Measurements from ENCODE around the gene CFB. TPM values are rescaled to one million over a fixed set of nuclear protein-coding genes. Genes with fewer than 3 reads are reported as not detected.
"Not testable (repeated sequence)": the region's sequence is repeated elsewhere in the genome, so short reads cannot be mapped to it uniquely, and the experiment has no call there.

CFB gene
- total RNA-seq, 1 donor from 2014 or later, result not detected

DNA sequence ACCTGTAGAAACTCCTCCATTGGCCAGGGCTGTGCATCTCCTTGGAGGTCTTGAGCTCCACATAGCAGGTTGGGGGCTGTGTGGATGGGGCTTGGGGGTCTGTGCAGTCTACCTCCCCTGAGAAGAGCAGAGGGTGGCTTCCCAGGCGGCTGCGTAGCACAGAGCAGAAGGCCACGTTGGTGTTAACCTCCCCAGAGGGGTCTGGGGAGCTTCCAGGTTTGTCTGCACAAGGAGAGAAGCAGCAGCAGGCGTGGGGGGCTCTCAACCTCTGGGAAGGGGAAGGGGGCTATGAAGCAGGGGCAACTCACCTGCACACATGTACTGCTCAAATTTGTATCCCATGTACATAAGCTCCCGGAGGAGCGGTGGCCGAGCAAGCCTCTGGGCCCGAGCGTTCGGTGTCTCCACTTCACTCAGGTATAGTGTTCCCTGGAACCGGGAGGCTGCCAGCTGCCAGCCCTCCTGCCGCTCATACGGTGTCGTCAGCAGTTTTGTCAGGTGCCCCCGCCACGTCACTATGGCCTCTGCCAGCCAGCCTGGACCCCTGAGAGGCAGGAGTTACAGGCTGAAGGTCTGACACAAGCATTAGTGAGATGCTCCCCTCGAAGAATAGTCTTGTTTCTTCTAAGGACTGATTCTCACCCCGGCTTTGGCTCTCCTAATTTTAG lies 24.8 kb downstream of the CFB start:
- peaks cover 56% of the 10 kb centered on the region for H3K36me3 Mint-ChIP-seq (ENCODE audit: low read depth)
- peaks cover 39% of the 10 kb centered on the region for H3K4me1 Mint-ChIP-seq
- no peaks in the 10 kb centered on the region for H3K27me3 Mint-ChIP-seq
- ATAC-seq (ENCODE audit: low read depth) (no peak), DNase-seq (no peak)
- intact Hi-C loops (cut with micrococcal nuclease), result loop anchor here (10.0 kb wide), 1 partner anchor 1234 kb away; the partner anchor contains the start of genes HSD17B8, RING1, RXRB and SLC39A7
- H3K27ac Mint-ChIP-seq, result peak overlapping the region; percentile 100
- no peaks in the 10 kb centered on the region for H3K9me3 Mint-ChIP-seq
- ChIA-PET CTCF (no interaction called here), POLR2A (interaction anchor here (0.6 to 5.2 kb wide), 6 partner anchors 9 to 232 kb away, joined by 3 to 113 read pairs (median 5); partner anchors contain the start of genes FKBPL, NELFE and SKIC2)
- TF ChIP-seq, protein P1, sequence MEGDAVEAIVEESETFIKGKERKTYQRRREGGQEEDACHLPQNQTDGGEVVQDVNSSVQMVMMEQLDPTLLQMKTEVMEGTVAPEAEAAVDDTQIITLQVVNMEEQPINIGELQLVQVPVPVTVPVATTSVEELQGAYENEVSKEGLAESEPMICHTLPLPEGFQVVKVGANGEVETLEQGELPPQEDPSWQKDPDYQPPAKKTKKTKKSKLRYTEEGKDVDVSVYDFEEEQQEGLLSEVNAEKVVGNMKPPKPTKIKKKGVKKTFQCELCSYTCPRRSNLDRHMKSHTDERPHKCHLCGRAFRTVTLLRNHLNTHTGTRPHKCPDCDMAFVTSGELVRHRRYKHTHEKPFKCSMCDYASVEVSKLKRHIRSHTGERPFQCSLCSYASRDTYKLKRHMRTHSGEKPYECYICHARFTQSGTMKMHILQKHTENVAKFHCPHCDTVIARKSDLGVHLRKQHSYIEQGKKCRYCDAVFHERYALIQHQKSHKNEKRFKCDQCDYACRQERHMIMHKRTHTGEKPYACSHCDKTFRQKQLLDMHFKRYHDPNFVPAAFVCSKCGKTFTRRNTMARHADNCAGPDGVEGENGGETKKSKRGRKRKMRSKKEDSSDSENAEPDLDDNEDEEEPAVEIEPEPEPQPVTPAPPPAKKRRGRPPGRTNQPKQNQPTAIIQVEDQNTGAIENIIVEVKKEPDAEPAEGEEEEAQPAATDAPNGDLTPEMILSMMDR (IDR thresholded peaks at IDR 0.05), result no peak
- peak overlapping the region; percentile 98 for H3K4me3 Mint-ChIP-seq

DNA sequence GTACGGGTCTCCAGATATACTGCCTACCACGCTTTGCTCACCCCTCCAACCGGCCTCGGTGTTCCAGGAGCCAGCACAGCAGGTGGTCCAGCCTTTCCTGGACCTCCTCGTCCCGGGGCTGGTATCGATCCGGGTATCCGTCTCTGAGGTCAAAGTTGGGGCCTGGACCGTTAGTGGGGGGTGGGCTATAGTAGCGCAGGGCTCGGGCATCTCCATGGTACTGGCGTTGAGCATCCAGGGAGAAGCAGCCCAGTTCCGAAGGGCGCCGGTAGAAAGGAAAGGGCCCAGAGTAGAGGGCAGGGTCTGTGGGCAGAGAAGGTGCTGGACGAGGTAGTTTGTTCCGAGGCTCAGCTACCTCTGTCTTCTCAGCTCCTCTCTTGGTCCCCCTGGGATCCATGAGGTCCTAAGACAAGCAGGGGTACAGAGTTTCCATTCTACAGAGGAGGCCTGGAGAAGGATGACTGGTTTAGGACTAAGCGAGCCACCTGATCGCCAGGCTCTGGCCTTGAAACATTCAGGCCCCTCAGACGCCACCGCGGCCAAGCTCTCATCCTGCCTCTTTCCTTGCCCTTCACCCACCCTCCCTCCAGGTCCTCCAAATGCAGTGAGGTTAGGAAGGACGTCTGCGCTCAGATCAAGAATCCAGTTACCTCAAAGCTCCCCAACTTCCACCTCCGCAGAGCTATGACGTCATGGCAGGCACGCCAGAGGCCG lies 25.5 kb downstream of the CFB start:
- intact Hi-C loops (cut with micrococcal nuclease), result loop anchor here (10.0 kb wide), 1 partner anchor 1233 kb away; the partner anchor contains the start of genes HSD17B8, RING1, RXRB and SLC39A7
- peak overlapping the region; percentile 98 for H3K4me3 Mint-ChIP-seq
- ChIA-PET POLR2A (interaction anchor here (0.5 to 5.2 kb wide), 31 partner anchors 10 to 1346 kb away, joined by 3 to 113 read pairs (median 4); partner anchors contain the start of genes ATF6B, C6orf47, CSNK2B and DDX39B), CTCF (interaction anchor here (1.2 to 1.4 kb wide), 2 partner anchors 12 to 19 kb away, joined by 4 read pairs; partner anchors contain the start of genes NELFE and SKIC2)
- H3K27ac Mint-ChIP-seq, result peak overlapping the region; percentile 100
- no peaks in the 10 kb centered on the region for H3K27me3 Mint-ChIP-seq
- DNase-seq (no peak), ATAC-seq (ENCODE audit: low read depth) (no peak)
- no peaks in the 10 kb centered on the region for H3K9me3 Mint-ChIP-seq
- TF ChIP-seq, protein P1 (IDR thresholded peaks at IDR 0.05), result no peak
- peaks cover 49% of the 10 kb centered on the region for H3K36me3 Mint-ChIP-seq (ENCODE audit: low read depth)
- H3K4me1 Mint-ChIP-seq, result peaks cover 39% of the 10 kb centered on the region

DNA sequence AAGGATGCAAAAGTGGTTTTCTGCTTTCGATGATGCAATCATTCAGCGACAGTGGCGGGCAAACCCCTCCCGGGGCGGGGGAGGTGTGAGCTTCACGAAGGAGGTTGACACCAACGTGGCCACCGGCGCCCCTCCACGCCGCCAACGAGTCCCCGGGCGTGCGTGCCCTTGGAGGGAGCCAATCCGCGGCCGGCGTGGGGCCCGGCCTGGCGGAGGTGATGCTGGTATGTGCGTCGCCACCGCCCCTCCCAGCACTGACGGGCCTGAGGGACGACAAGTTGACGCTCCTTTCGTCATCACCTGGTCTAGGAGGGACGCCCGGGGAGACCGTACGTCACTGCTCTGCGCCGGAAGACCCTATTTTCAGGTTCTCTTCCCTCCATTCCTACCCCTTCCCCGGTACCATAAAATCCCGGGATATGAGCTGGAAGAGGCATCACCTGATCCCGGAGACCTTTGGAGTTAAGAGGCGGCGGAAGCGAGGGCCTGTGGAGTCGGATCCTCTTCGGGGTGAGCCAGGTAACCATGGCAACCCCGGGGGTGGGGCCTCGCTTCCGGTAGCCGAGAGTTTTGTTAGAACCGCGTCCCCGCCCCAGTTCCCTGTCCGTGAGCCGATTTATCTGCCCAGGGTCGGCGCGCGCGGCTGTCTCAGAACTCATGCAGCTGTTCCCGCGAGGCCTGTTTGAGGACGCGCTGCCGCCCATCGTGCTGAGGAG lies 26.3 kb downstream of the CFB start, which contains the start of gene DXO:
TSS of gene DXO (minus strand) at position 146 of the 716 bp plus-strand sequence. CDS start 463 bp downstream, outside the sequence.
- peaks cover 39% of the 10 kb centered on the region for H3K4me1 Mint-ChIP-seq
- peaks cover 44% of the 10 kb centered on the region for H3K36me3 Mint-ChIP-seq (ENCODE audit: low read depth)
- DNase-seq (peak; percentile 96), ATAC-seq (ENCODE audit: low read depth) (peak; percentile 89)
- ChIA-PET CTCF (interaction anchor here (1.2 to 1.4 kb wide), 2 partner anchors 13 to 20 kb away, joined by 4 read pairs; partner anchors contain the start of genes NELFE and SKIC2), POLR2A (interaction anchor here (0.6 to 5.2 kb wide), 32 partner anchors 11 to 1346 kb away, joined by 3 to 113 read pairs (median 4); partner anchors contain the start of genes ATF6B, C6orf47, CSNK2B and DDX39B)
- H3K4me3 Mint-ChIP-seq, result peak within 1 kb of the TSS; percentile 98
- no peaks in the 10 kb centered on the region for H3K9me3 Mint-ChIP-seq
- TF ChIP-seq, protein P1 (IDR thresholded peaks at IDR 0.05), result no peak
- no peaks in the 10 kb centered on the region for H3K27me3 Mint-ChIP-seq
- H3K27ac Mint-ChIP-seq, result peak within 1 kb of the TSS; percentile 100
- intact Hi-C loops (cut with micrococcal nuclease), result loop anchor here (1.0 to 10.0 kb wide), 3 partner anchors 13 to 1233 kb away; partner anchors contain the start of genes HSD17B8, NEU1, RING1 and RXRB

DNA sequence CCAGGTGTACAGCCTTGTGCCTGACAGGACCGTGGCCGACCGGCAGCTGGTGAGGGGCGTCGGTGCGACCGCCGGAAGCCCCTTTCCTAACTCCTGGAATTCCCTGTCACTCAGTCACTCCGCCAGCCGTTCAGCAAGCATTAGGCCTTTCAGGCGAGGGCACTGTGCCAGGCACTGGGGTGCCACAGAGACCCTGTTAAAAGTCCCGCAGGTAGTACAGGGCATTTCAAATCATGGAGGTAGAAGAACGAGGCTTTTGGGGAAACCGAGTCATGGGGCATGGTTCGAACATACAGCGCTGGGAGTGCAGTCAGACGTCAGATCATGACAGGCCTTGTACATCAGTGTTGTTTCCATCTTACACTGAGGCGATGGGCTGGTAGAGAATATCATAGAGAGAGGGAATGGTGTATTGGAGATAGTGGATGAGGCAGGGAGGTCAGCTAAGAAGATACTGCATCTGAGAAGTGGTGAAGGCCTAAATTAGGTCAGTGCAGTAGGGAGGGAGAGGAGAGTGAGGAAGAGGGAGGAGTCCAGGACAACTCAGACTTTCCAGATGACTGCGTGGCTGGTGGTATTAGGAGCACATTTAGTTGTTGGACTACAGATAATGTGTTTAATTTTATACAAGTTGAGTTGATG lies 26.9 kb downstream of the CFB start:
- Mint-ChIP-seq H3K4me1 (peaks cover 39% of the 10 kb centered on the region), H3K4me3 (peak overlapping the region; percentile 98), H3K36me3 (ENCODE audit: low read depth) (peaks cover 37% of the 10 kb centered on the region), H3K9me3 (no peaks in the 10 kb centered on the region), H3K27ac (peak overlapping the region; percentile 100), H3K27me3 (no peaks in the 10 kb centered on the region)
- ChIA-PET POLR2A (interaction anchor here (0.7 to 5.2 kb wide), 16 partner anchors 11 to 1017 kb away, joined by 3 to 113 read pairs (median 4); partner anchors contain the start of genes C6orf47, CSNK2B, DDX39B and EHMT2), CTCF (interaction anchor here (1.2 to 1.4 kb wide), 2 partner anchors 14 to 20 kb away, joined by 4 read pairs; partner anchors contain the start of genes NELFE and SKIC2)
- ATAC-seq (ENCODE audit: low read depth) (no peak), DNase-seq (no peak)
- TF ChIP-seq, protein P1 (IDR thresholded peaks at IDR 0.05), result no peak
- intact Hi-C loops (cut with micrococcal nuclease), result loop anchor here (1.0 to 10.0 kb wide), 3 partner anchors 14 to 1232 kb away; partner anchors contain the start of genes HSD17B8, NEU1, RING1 and RXRB

DNA sequence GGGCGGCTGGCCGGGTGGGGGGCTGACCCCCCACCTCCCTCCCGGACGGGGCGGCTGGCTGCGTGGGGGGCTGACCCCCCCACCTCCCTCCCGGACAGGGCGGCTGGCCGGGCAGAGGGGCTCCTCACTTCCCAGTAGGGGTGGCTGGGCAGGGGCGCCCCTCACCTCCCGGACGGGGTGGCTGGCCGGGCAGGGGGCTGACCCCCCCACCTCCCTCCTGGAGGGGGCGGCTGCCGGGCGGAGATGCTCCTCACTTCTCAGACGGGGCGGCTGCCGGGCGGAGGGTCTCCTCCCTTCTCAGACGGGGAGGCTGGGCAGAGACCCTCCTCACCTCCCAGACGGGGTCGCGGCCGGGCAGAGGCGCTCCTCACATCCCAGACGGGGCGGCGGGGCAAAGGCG lies 30.2 kb downstream of the CFB start:
- H3K27me3 Mint-ChIP-seq; CTCF ChIA-PET; H3K9me3 Mint-ChIP-seq; DNase-seq; H3K4me3 Mint-ChIP-seq; H3K27ac Mint-ChIP-seq; ATAC-seq (ENCODE audit: low read depth): not testable (repeated sequence)
- POLR2A ChIA-PET, result interaction anchor here (0.7 kb wide), 2 partner anchors 724 to 844 kb away, joined by 3 read pairs; no protein-coding TSS in a partner anchor
- Mint-ChIP-seq H3K36me3 (ENCODE audit: low read depth) (peaks cover 23% of the 10 kb centered on the region), H3K4me1 (peaks cover 25% of the 10 kb centered on the region)
- intact Hi-C loops (cut with micrococcal nuclease), result loop anchor here (10.0 kb wide), 1 partner anchor 1229 kb away; the partner anchor contains the start of genes HSD17B8, RING1, RXRB and SLC39A7

Measured in activated B cell treated with CpG ODN at 0.5 μM for 24 hours (primary cell).